CD4-positive, alpha-beta T cell (primary cell): ENCODE measurements around the gene TMBIM1. TPM values are rescaled to one million over a fixed set of nuclear protein-coding genes. Genes with fewer than 3 reads are reported as not detected.

ENCODE experiments used
- ATAC-seq: fragments of 200-7000 bp; cut with Tn5 transposase; one replicate; pipeline ENCODE4 v1.10.0; 2022; ENCODE audit warnings: mild to moderate bottlenecking; ENCODE audit not compliant: poor library complexity
- CTCF ChIA-PET: fragments of 350-600 bp; sonication (Branson Sonifier 250); formaldehyde crosslinking; loops from one replicate; lab custom pipeline; 2021; ENCODE audit warnings: antibody characterized with exemption, inconsistent platforms; lab: Charles Lee
- POLR2A ChIA-PET: fragments of 350-600 bp; sonication (Branson Sonifier 250); formaldehyde crosslinking; loops from one replicate; lab custom pipeline; 2021; ENCODE audit warnings: antibody characterized with exemption, inconsistent platforms; lab: Charles Lee
- DNase-seq, 14 experiments: peaks; one replicate each; pipeline ENCODE4 v3.0.0-alpha.2; 2013 to 2020; ENCODE audit warnings: mixed read lengths in 2 of 14
- H3K27ac ChIP-seq, 2 donors: one replicate each; pipeline versions ENCODE4 v1.5.1 to v1.7.0; 2013; ENCODE audit warnings: low read length in 2 of 2, low read depth in 1 of 2, mild to moderate bottlenecking in 1 of 2
- H3K27me3 ChIP-seq, 2 experiments: 1 replicate in 1 of 2; 2 replicates in 1 of 2; pipeline versions ENCODE4 v1.6.1 to v1.7.0; 2013; ENCODE audit warnings: low read length in 2 of 2, control low read depth in 1 of 2, mild to moderate bottlenecking in 1 of 2, moderate library complexity in 1 of 2; ENCODE audit not compliant: insufficient read depth in 2 of 2, control insufficient read depth in 1 of 2
- H3K36me3 ChIP-seq: one replicate; pipeline ENCODE4 v1.6.1; 2013; ENCODE audit warnings: low read length, control low read depth; ENCODE audit not compliant: insufficient read depth
- H3K4me1 ChIP-seq: one replicate; pipeline ENCODE4 v1.6.1; 2013; ENCODE audit warnings: low read length, control low read depth; ENCODE audit not compliant: insufficient read depth
- H3K4me3 ChIP-seq: one replicate; pipeline ENCODE4 v1.5.1; 2013; ENCODE audit warnings: mild to moderate bottlenecking, low read length, moderate library complexity
- H3K9me3 ChIP-seq, 2 experiments: 1 replicate in 1 of 2; 2 replicates in 1 of 2; pipeline versions ENCODE4 v1.6.1 to v1.7.0; 2013; ENCODE audit warnings: low read length in 2 of 2, mild to moderate bottlenecking in 2 of 2, control low read depth in 1 of 2, moderate library complexity in 1 of 2; ENCODE audit not compliant: control insufficient read depth in 1 of 2, insufficient read depth in 1 of 2
- H3K27ac Mint-ChIP-seq: one replicate; pipeline ENCODE4 v1.8.0; 2020; ENCODE audit warnings: mixed read lengths
- H3K27me3 Mint-ChIP-seq: one replicate; pipeline ENCODE4 v1.8.0; 2021; ENCODE audit warnings: mixed read lengths
- H3K36me3 Mint-ChIP-seq: one replicate; pipeline ENCODE4 v1.8.0; 2021; ENCODE audit warnings: low read depth, mixed read lengths
- H3K4me1 Mint-ChIP-seq: one replicate; pipeline ENCODE4 v1.8.0; 2021; ENCODE audit warnings: low read depth, mixed read lengths
- H3K4me3 Mint-ChIP-seq: one replicate; pipeline ENCODE4 v1.8.0; 2020; ENCODE audit warnings: mild to moderate bottlenecking, mixed read lengths
- H3K9me3 Mint-ChIP-seq: one replicate; pipeline ENCODE4 v1.8.0; 2020; ENCODE audit warnings: mixed read lengths
- CTCF ChIP-seq: fragments of 200-600 bp; IDR thresholded peaks from one replicate; pipeline ENCODE4 v1.8.0; 2022; ENCODE audit warnings: antibody characterized with exemption, mild to moderate bottlenecking
- intact Hi-C, 2 experiments: fragments of 100-400 bp; cut with DNase I in 1 of 2; cut with micrococcal nuclease in 1 of 2; formaldehyde crosslinking; loops; one replicate each; pipeline versions ENCODE4 v1.15.1 to v1.9.0; 2023 to 2025; cut with DNase I, micrococcal nuclease
- total RNA-seq, 174 experiments: library from RNA in 2 of 174; stranded (reverse) in 2 of 174; gene quantifications; one replicate each; pipeline ENCODE4 v1.2.3 and lab custom pipeline; 2021 to 2026

The TMBIM1 gene
- total RNA-seq, 2 experiments from 2014 or later: 99.2 to 102 TPM

GRCh38 chr2:218291318-218292047 lies 820 bp downstream of the TMBIM1 start:
- Histone ChIP-seq H3K27me3 (no peaks in the 10 kb centered on the region), H3K4me3 (peak overlapping the region; percentile 99), H3K36me3 (no peaks in the 10 kb centered on the region), H3K27ac (peak overlapping the region; percentile 89 to 96), H3K9me3 (no peaks in the 10 kb centered on the region), H3K4me1 (peaks cover 81% of the 10 kb centered on the region)
- ChIA-PET CTCF (interaction anchor here (1.1 to 6.3 kb wide), 8 partner anchors 10 to 105 kb away, joined by 4 to 68 read pairs (median 6); partner anchors contain the start of genes AAMP, CATIP and PNKD), POLR2A (interaction anchor here (0.5 to 11.6 kb wide), 12 partner anchors 10 to 988 kb away, joined by 3 to 221 read pairs (median 4); partner anchors contain the start of genes AAMP, CATIP, CTDSP1 and DNAJB2)
- intact Hi-C loops: loop anchor here (1.0 to 5.0 kb wide), 6 partner anchors 10 to 276 kb away; partner anchors contain the start of genes CATIP (in 1 of the 2), CNOT9 (in 1 of the 2) and USP37 (in 1 of the 2)
- H3K9me3 Mint-ChIP-seq: no peaks in the 10 kb centered on the region
- no peak for TF ChIP-seq CTCF
- no peaks in the 10 kb centered on the region for H3K27me3 Mint-ChIP-seq
- peaks cover 70% of the 10 kb centered on the region for H3K4me1 Mint-ChIP-seq
- H3K36me3 Mint-ChIP-seq: peaks cover 24% of the 10 kb centered on the region
- H3K4me3 Mint-ChIP-seq: peak overlapping the region; percentile 95
- peak in 4 of 14 experiments; percentile 28 to 53 (median 46) for DNase-seq
- peak overlapping the region; percentile 99 for H3K27ac Mint-ChIP-seq
- no peak for ATAC-seq

- CTCF ChIA-PET: interaction anchor here (0.9 to 6.3 kb wide), 5 partner anchors 11 to 116 kb away, joined by 4 to 68 read pairs (median 5); partner anchors contain the start of genes AAMP, CATIP and PNKD
- Histone ChIP-seq H3K27ac (peak overlapping the region; percentile 89 to 96), H3K27me3 (no peaks in the 10 kb centered on the region), H3K9me3 (no peaks in the 10 kb centered on the region), H3K4me1 (peaks cover 90% of the 10 kb centered on the region), H3K4me3 (peak overlapping the region; percentile 99), H3K36me3 (no peaks in the 10 kb centered on the region)
- TF ChIP-seq CTCF: no peak
- H3K9me3 Mint-ChIP-seq: no peaks in the 10 kb centered on the region
- H3K4me1 Mint-ChIP-seq: peaks cover 79% of the 10 kb centered on the region
- ATAC-seq (peak; percentile 33), DNase-seq (peak in 11 of 14 experiments; percentile 23 to 84 (median 65))
- POLR2A ChIA-PET: interaction anchor here (0.5 to 11.6 kb wide), 10 partner anchors 9 to 988 kb away, joined by 3 to 221 read pairs (median 4); partner anchors contain the start of genes AAMP, CATIP, CTDSP1 and DNAJB2
- H3K4me3 Mint-ChIP-seq: peak overlapping the region; percentile 95
- peaks cover 28% of the 10 kb centered on the region for H3K36me3 Mint-ChIP-seq
- H3K27ac Mint-ChIP-seq: peak overlapping the region; percentile 99
- intact Hi-C loops: loop anchor here (1.0 to 5.0 kb wide), 4 partner anchors 18 to 277 kb away; partner anchors contain the start of genes CNOT9 (in 1 of the 2) and USP37 (in 1 of the 2)
- no peaks in the 10 kb centered on the region for H3K27me3 Mint-ChIP-seq
These were observed 1.7 kb downstream of the TMBIM1 start for GRCh38 chr2:218290316-218291261.
